Stimulated activated CD4-positive, alpha-beta T cell treated with anti-CD3 and anti-CD28 coated beads, TNF-alpha, amount 100 ng/mL, for 24 hours (primary cell): Measurements from ENCODE around the gene SETX.

Experiments
- DNase-seq, 3 experiments: peaks; one replicate each; pipeline ENCODE4 v3.0.0-alpha.2; 2020; ENCODE audit warnings: low read depth in 3 of 3

The SETX gene

DNA sequence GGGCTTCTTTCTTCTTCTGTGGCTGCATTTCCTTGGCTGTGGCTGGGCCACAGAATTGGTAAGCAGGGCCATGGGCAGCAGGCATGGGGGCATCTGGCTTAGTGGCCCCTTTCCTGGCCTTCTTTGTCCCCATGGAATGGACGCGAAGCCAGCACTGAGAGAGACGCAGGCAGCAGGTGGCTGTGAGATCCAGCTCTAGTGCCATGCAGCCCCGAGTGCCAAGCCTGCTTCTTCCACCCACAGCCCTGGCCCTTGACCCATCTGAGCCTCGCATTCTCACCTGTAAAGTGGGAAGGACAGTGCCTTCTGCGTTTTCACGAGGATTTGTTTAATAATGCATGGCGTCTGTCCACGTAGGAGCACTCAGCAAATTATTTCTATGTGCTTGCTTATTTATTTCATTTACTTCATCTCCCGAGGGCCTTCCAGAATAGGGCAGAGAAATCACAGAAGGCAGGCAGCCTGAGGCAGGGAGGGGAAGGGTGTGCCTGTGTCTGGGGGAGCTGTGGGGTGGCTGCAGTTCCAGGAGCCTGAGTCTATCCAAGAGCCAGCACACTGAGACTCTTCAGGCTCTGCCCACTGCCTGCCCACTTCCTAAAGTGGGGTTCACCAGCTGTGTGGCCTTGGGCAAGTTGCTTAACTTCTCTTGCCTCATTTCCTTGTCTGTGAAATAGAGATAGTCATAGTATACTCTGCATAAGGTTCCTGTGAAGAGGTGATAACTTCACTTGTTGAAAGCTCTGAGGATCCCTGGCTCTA is 137.7 kb downstream of the SETX start:
- DNase-seq: no peak

DNA sequence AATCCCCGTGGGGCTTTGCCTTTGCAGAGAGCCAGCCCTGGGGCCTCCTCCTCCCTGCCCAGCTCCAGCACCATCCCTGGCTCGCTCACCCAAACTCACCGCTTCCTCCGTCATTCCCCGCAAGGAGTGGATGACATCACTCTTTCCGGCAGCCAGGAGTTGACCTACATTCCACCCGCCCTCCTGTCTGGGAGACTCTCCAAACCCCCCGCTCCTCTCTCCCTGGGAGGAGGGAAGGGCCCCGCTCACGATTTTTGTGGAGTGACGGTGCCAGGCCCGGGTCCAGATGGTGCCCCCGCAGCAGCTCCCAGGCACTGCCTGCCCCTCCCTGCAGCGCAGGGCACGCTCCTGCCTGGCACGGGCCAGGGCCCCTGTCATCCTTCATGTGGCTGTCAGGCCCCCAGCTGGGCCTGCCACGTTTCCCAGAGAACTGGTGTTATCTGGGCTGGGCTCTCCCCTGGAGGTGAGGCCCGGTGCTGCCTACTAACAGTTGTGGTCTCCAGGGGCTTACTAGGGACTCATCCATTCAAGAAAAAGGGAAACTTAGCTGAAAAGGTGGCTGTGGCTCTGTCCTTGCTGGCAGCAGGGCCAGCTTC is 140.7 kb downstream of the SETX start:
- DNase-seq: no peak

DNA sequence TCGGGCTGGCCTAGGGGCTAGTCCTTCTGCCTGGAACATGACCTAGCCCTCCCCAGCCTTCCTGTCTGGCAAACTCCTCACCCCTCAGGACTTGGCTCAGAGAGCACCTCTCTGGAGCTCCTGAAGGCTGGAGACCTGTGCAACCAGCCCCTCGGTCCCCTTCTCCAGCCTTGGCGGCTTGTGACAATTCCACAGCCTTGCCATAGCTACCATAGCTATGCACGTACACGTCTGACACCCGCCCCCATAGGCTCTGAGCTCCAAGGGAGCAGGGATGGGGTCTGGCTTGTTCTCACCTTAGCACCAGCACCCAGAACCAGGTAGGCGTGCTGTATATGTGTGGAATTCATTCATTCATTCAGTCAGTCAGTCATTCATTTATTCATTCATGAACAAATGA is 143.2 kb downstream of the SETX start:
- no peak for DNase-seq
